GM12872 (cell line): ENCODE measurements around the gene SLC35D2.

Experiments
- TF ChIP-seq, protein P1 (sequence below): IDR thresholded peaks from 3 replicates; pipeline ENCODE4 v1.5.1; 2011; ENCODE audit warnings: low read depth, mild to moderate bottlenecking, low read length, moderate library complexity; ENCODE audit not compliant: insufficient read depth

SLC35D2 gene

DNA sequence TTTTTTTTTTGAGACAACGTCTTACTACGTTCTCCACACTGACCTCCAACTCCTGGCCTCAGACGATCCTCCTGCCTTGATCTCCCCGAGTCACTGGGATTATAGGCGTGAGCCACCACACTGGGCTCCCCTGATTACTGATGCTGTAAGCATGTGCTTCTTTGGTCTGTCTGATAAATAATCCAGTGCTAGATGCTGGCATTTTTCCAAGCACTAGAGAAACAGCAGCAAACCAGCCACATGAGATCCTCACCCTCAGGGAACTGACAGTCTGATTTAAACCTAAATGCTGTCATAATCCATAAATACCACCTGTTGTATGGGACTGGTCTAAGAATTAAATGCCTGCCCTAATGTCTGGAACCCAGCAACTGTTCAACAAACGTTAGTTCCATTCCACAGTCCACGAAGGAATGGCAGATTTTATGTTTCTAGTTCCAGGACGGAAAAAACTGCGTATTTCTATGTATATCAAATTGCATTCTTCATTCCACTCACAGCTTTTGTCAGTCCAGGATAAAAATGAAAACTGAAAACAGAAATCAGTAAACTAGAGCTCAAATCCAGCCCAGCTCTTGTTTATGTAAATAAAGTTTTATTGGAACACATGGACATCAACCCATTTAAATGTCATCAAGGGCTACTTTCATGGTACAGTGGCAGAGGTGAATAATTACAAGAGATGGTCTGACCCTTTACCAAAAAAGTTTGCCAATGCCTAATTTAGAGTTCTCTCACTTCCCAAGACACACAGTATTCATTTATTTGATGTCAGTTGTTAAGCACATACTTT, 20.1 kb downstream of the SLC35D2 start:
- TF ChIP-seq, protein P1, sequence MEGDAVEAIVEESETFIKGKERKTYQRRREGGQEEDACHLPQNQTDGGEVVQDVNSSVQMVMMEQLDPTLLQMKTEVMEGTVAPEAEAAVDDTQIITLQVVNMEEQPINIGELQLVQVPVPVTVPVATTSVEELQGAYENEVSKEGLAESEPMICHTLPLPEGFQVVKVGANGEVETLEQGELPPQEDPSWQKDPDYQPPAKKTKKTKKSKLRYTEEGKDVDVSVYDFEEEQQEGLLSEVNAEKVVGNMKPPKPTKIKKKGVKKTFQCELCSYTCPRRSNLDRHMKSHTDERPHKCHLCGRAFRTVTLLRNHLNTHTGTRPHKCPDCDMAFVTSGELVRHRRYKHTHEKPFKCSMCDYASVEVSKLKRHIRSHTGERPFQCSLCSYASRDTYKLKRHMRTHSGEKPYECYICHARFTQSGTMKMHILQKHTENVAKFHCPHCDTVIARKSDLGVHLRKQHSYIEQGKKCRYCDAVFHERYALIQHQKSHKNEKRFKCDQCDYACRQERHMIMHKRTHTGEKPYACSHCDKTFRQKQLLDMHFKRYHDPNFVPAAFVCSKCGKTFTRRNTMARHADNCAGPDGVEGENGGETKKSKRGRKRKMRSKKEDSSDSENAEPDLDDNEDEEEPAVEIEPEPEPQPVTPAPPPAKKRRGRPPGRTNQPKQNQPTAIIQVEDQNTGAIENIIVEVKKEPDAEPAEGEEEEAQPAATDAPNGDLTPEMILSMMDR = no peak

DNA sequence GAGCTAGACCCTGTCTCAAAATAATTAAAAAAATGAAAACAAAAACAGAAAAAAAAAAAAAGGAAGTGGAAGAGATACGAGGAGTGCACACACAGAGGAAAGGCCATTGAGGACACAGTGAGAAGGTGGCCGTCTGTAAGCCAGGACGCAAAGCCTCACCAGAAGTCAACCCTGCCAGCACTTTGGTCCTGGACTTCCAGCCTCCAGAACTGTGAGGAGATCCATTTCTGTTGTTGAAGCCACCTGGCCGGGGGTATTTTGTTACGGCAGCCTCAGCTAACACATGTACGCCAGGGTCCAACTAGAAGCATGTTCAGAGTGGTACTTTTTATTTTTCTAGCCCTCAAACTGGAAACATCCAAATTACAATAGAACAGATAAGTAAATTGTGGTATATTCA, 21.8 kb downstream of the SLC35D2 start:
- TF ChIP-seq, protein P1 = no peak

DNA sequence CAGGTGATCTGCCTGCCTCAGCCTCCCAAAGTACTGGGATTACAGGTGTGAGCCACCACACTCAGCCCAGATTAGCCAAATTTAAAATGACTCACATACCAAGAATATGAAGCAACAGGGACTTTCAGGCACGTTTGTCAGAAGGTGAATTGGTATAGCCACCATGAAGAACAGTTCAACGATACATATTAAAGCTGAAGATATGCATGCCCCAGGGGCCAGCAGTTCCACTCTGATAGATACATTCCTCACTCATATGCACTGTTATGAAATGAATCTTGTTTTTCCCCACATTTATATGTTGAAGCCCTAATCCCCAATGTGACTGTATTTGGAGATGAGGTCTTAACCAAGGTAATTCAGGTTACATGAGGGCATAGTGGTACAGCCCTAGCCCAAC, 22.5 kb downstream of the SLC35D2 start:
- TF ChIP-seq, protein P1 = no peak

DNA sequence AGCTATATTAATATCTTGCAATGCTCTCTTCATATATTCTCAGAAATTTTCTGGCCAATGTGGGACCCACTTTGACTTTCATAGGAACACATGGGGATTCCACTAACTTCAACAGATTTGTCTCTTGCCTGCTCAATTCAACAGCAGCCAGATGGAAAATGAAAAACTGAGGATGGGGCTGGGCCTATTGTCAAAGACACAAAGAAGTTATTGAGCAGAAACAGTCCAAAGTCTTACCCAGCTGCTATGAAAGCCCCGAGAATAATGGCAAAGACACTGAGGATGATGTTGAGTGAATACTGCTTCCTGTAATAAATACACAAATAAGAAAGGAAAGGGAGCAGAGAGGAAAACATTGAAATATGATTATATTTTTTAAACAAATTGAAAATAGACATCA, 32.6 kb downstream of the SLC35D2 start:
- TF ChIP-seq, protein P1 = no peak

DNA sequence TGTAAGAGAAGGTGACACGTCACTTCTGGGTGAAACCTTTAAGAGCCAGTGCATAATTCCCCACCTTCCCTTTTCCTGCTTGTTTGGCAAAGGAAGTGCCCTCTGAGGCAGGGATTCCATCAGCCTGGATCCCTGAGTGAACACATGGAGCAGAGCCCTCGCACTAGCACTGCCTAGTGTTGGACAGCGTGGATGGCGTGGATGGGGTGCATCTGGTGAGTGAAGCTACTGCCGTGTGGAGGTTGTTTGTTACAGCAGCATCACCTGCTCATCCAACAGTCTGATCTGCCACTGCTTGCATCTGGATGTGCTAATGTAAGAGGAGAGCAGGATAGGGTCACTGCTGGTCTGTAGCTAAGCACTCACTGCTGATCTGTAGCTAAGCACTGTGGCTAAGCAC, 35.2 kb downstream of the SLC35D2 start:
- TF ChIP-seq, protein P1 = no peak

DNA sequence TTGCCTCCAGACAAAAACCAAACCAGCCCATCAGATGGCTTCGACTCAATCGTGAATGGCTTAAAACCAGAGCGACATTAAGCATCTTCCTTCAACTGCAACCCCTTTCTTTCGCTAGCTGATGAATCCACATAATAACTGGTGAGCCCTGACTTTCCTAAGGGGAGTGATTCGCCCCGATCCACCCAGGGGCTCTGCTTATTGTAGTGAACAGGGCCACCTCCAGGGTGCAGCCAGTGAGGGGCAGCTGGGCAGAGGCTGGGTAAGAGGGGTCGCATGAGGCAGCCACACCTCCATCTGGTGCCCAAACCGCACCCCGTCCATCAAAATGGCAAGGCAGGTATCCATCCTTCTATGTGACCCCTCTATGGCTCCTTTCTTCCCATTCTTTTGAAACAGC, 38.0 kb downstream of the SLC35D2 start:
- TF ChIP-seq, protein P1 = no peak

DNA sequence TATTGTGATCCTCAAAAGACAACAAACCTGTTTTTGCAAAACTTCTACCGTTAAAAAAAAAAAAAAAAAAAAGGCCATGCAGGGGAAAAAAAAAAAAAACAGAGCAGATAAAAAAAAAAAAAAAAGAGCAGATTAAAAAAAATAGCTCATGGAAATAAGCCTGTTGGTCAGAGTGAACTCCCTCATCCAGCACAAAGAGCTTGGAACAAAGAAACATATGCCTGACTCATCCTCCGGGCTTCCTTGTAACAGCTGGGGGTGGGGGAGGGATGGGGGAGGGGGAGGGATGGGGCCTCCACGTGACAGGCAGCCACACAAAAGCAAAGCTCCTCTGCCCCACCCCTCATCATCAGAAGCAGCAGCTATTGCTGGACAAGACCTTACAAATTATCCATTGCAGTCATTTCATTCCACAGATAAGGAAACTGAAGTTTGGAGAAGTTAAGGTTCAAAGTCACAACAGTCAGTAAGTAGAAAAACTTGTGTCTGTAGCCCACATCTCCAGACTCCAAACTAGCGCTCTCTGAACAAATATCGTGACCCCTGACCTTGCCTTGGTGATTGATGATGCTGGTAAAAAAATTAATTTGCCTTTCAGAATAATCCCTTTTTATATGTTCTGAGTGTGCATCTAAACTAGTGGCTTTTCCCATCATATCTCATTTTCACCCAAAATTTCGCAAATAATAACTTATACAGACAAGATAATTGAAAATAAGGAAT, 38.9 kb downstream of the SLC35D2 start:
- TF ChIP-seq, protein P1 = no peak
